ENCODE data around the gene ADCYAP1R1. TPM values are rescaled to one million over a fixed set of nuclear protein-coding genes. Genes with fewer than 3 reads are reported as not detected.
"Not testable (repeated sequence)": the region's sequence is repeated elsewhere in the genome, so short reads cannot be mapped to it uniquely, and the experiment has no call there.

Gene ADCYAP1R1
- total RNA-seq, 1 donor from 2014 or later = not detected

- DNase-seq (ENCODE audit: low read depth) = peak; percentile 52
These were observed 82.4 kb downstream of the ADCYAP1R1 start for GRCh38 chr7:31134246-31135188.

- DNase-seq (ENCODE audit: low read depth) = no peak
These were observed 85.1 kb downstream of the ADCYAP1R1 start for GRCh38 chr7:31137234-31137633.

GRCh38 chr7:31145339-31145738 lies 93.2 kb downstream of the ADCYAP1R1 start:
- no peak for DNase-seq (ENCODE audit: low read depth)

DNA sequence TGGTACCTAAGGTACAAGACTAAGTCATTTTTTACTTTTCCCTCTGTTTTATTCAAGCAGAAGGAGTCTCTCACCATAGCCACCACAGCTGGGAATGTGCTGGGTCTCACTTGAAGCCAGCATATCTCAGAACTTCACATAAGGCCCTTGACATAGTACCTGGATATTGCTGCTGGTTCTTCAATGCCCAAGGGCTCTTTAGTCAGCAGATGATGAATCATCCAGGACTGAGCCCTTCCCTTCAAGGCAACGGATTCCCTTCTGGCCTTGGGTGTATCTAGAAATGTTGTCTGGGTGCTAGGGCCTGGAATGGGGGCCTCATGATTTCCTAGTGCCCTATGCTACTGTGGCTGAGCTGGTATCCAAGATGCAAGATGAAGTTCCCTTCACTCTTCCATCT lies 93.9 kb downstream of the ADCYAP1R1 start:
- DNase-seq (ENCODE audit: low read depth) = no peak

- DNase-seq (ENCODE audit: low read depth) = no peak
These were observed 94.4 kb downstream of the ADCYAP1R1 start for GRCh38 chr7:31146538-31146937.

- DNase-seq (ENCODE audit: low read depth) = no peak
These were observed 99.7 kb downstream of the ADCYAP1R1 start for GRCh38 chr7:31151849-31152248.

- not testable (repeated sequence) for DNase-seq (ENCODE audit: low read depth)
These were observed 101.2 kb downstream of the ADCYAP1R1 start for GRCh38 chr7:31153318-31153717.

- DNase-seq (ENCODE audit: low read depth) = no peak
These were observed 108.8 kb downstream of the ADCYAP1R1 start for GRCh38 chr7:31160941-31161340.

Other genes with a start within 250 kb of the ADCYAP1R1 start
- 4.4 and 33.0 TPM in 2 replicates for gene AQP1, start 140.5 kb upstream of the ADCYAP1R1 start, total RNA-seq
- not detected in 2 replicates for gene GHRHR, start 88.4 kb upstream of the ADCYAP1R1 start, total RNA-seq

All from renal cortical epithelial cell (primary cell).